ENCODE results near the gene PELI1. TPM values are rescaled to one million over a fixed set of nuclear protein-coding genes. Genes with fewer than 3 reads are reported as not detected.

PELI1 gene
- total and polyA plus RNA-seq, 7 donors: 4.4 to 7.6 (median 6.9) TPM

- H3K9me3 ChIP-seq: no peaks in the 10 kb centered on the region
- ATAC-seq: no peak
- no peak overlapping the region for H3K27ac ChIP-seq
- no peak overlapping the region for H3K4me3 ChIP-seq
- DNase-seq: no peak
- intact Hi-C loops (cut with DNase I): no loop called here
- peaks cover 14% of the 10 kb centered on the region for H3K4me1 ChIP-seq
- H3K27me3 ChIP-seq (ENCODE audit: insufficient read depth in 3 of 3, low read length in 2 of 3): no peaks in the 10 kb centered on the region
- no peaks in the 10 kb centered on the region for H3K36me3 ChIP-seq (ENCODE audit: insufficient read depth in 1 of 2, low read depth in 1 of 2)
- WGBS, 3 donors: 87 to 94% (median 93%) methylated on average over 1 of the region's 1 CpG
- no peak for TF ChIP-seq CTCF (IDR thresholded peaks at IDR 0.05)
Measured at GRCh38 chr2:64114063-64114911, 29.9 kb downstream of the PELI1 start.

- TF ChIP-seq CTCF (IDR thresholded peaks at IDR 0.05): no peak
Measured at GRCh38 chr2:64112016-64112415, 32.2 kb downstream of the PELI1 start.

GRCh38 chr2:64111426-64111825 is 32.8 kb downstream of the PELI1 start:
- H3K4me3 ChIP-seq: no peak overlapping the region
- peaks cover 11% of the 10 kb centered on the region for H3K4me1 ChIP-seq
- TF ChIP-seq CTCF (IDR thresholded peaks at IDR 0.05): no peak
- H3K27ac ChIP-seq: no peak overlapping the region
- ATAC-seq (no peak), DNase-seq (no peak)
- intact Hi-C loops (cut with DNase I): no loop called here
- H3K36me3 ChIP-seq (ENCODE audit: insufficient read depth in 1 of 2, low read depth in 1 of 2): peaks cover 0 to 6% of the 10 kb centered on the region in 2 donors
- no peaks in the 10 kb centered on the region for H3K27me3 ChIP-seq (ENCODE audit: insufficient read depth in 3 of 3, low read length in 2 of 3)
- WGBS, 3 donors: 98 to 99% (median 99%) methylated on average over 2 of the region's 2 CpGs
- H3K9me3 ChIP-seq: no peaks in the 10 kb centered on the region

More at GRCh38 chr2:64112016-64112415, 32.2 kb downstream of the PELI1 start:
- WGBS, 3 donors: 68 to 73% (median 70%) methylated on average over 4 of the region's 4 CpGs
- intact Hi-C loops (cut with DNase I): no loop called here
- Histone ChIP-seq H3K27ac (no peak overlapping the region), H3K27me3 (ENCODE audit: insufficient read depth in 3 of 3, low read length in 2 of 3) (no peaks in the 10 kb centered on the region), H3K4me1 (peaks cover 14% of the 10 kb centered on the region), H3K36me3 (ENCODE audit: insufficient read depth in 1 of 2, low read depth in 1 of 2) (peaks cover 0 to 4% of the 10 kb centered on the region in 2 donors), H3K9me3 (no peaks in the 10 kb centered on the region), H3K4me3 (no peak overlapping the region)
- ATAC-seq: no peak
- no peak for DNase-seq

- Histone ChIP-seq H3K27me3 (ENCODE audit: insufficient read depth in 3 of 3, low read length in 2 of 3) (no peaks in the 10 kb centered on the region), H3K9me3 (no peaks in the 10 kb centered on the region), H3K4me3 (no peak overlapping the region), H3K36me3 (ENCODE audit: insufficient read depth in 1 of 2, low read depth in 1 of 2) (peaks cover 0 to 16% of the 10 kb centered on the region in 2 donors), H3K4me1 (peaks cover 3% of the 10 kb centered on the region), H3K27ac (no peak overlapping the region)
- no peak for DNase-seq
- WGBS, 3 donors: 52 to 75% (median 59%) methylated on average over 3 of the region's 3 CpGs
- ATAC-seq: no peak
- intact Hi-C loops (cut with DNase I): no loop called here
- no peak for TF ChIP-seq CTCF (IDR thresholded peaks at IDR 0.05)
Measured at GRCh38 chr2:64108666-64109241, 35.5 kb downstream of the PELI1 start.

Measured in psoas muscle (tissue), 8 donors.